Small intestine (tissue), 7 donors: ENCODE results near the gene FAM43A. TPM values are rescaled to one million over a fixed set of nuclear protein-coding genes. Genes with fewer than 3 reads are reported as not detected.

Experiments used
- DNase-seq, 2 donors: peaks; one replicate each; pipeline versions ENCODE4 v3.0.0 to v3.0.0-alpha.2; 2013
- FAIRE-seq: peaks from 2 replicates; lab custom pipeline; 2012; peaks lifted over from hg19 to GRCh38; lab: Jason Lieb, UNC
- H3K27ac ChIP-seq, 3 donors: one replicate each; pipeline ENCODE4 v1.5.1; 2013; ENCODE audit warnings: low read length in 2 of 3, mild to moderate bottlenecking in 2 of 3, control low read depth in 1 of 3, inconsistent platforms in 1 of 3, low read depth in 1 of 3, moderate library complexity in 1 of 3
- H3K27me3 ChIP-seq, 3 donors: one replicate each; pipeline ENCODE4 v1.6.1; 2013; ENCODE audit warnings: low read length in 3 of 3, inconsistent platforms in 1 of 3; ENCODE audit not compliant: control insufficient read depth in 3 of 3, insufficient read depth in 3 of 3
- H3K36me3 ChIP-seq, 3 donors: one replicate each; pipeline ENCODE4 v1.6.1; 2013; ENCODE audit warnings: low read length in 3 of 3, inconsistent platforms in 1 of 3, low read depth in 1 of 3, mild to moderate bottlenecking in 1 of 3, moderate library complexity in 1 of 3; ENCODE audit not compliant: control insufficient read depth in 3 of 3, insufficient read depth in 2 of 3
- H3K4me1 ChIP-seq, 3 donors: one replicate each; pipeline ENCODE4 v1.6.1; 2013; ENCODE audit warnings: low read length in 2 of 3, inconsistent platforms in 1 of 3, low read depth in 1 of 3, mild to moderate bottlenecking in 1 of 3, moderate library complexity in 1 of 3; ENCODE audit not compliant: control insufficient read depth in 3 of 3, insufficient read depth in 2 of 3
- H3K4me3 ChIP-seq, 3 donors: one replicate each; pipeline ENCODE4 v1.5.1; 2013; ENCODE audit warnings: low read length in 3 of 3, control low read depth in 1 of 3, inconsistent platforms in 1 of 3, low read depth in 1 of 3, mild to moderate bottlenecking in 1 of 3, moderate library complexity in 1 of 3
- H3K9me3 ChIP-seq, 2 donors: one replicate each; pipeline ENCODE4 v1.6.1; 2013; ENCODE audit warnings: low read depth in 1 of 2, low read length in 1 of 2; ENCODE audit not compliant: control insufficient read depth in 2 of 2, insufficient read depth in 1 of 2
- WGBS, 3 donors: extraction: QIAGEN DNeasy Blood & Tissue Kit; methylation state at CpG; one replicate each; pipeline ENCODE4 v1.1.7; 2013; 5-methylcytosine and 5-hydroxymethylcytosine counted together
- polyA plus RNA-seq, 4 donors: library from polyadenylated mRNA; stranded (reverse) in 3 of 4; unstranded in 1 of 4; fragments of 200-250 nt in 3 of 4; fragments of 120-200 nt in 1 of 4; gene quantifications; one replicate each; pipeline versions ENCODE4 v1.2.1 to v1.2.3, GENCODE V29; 2013
- donor health status: healthy with polysubstance abuse.
- donor health status: control.
- donor health status: control.
- donor health status: Bipolar disorder and iron deficiency.
- donor health status: healthy.

Gene FAM43A
- polyA plus RNA-seq, 4 donors, result 0.45 to 9.8 (median 2.1) TPM

DNA sequence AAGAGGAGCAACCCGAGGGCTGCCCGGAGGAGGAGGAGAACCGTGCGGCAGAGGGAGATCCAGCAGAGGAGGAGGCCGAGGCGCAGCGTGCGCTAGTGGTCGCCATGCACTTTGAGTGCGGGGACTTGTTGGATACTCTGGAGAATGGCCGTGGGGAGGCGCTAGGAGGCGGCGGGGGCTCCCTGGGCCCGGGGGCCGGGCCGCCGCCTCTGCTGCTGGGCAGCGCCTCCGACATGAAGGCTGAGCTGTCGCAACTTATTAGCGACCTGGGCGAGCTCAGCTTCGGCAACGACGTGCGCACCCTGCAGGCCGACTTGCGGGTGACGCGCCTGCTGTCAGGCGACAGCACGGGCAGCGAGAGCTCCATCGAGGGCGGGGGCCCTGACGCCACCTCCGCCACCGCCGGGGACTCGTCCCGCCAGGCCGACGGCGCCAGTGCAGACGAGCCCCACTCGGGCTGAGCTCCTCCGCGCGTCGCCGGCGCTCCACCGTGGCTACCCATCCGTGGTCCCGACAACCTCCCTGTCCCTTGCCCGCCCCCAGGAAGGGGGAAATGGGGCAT, 2.0 kb downstream of the FAM43A start:
- H3K4me3 ChIP-seq, result peak overlapping the region; percentile 54 to 62 (median 56)
- WGBS, 3 donors, result 1 to 3% (median 2%) methylated on average over 31 to 57 of the region's 57 CpGs
- FAIRE-seq, result no peak
- peak; percentile 64 to 82 for DNase-seq
- H3K27me3 ChIP-seq, result peaks cover 0 to 42% (median 4%) of the 10 kb centered on the region in 3 donors
- H3K27ac ChIP-seq, result peak overlapping the region in 2 of 3 donors; percentile 60 to 89
- no peaks in the 10 kb centered on the region for H3K9me3 ChIP-seq
- no peaks in the 10 kb centered on the region for H3K36me3 ChIP-seq
- H3K4me1 ChIP-seq, result peaks cover 3 to 38% (median 3%) of the 10 kb centered on the region in 3 donors

DNA sequence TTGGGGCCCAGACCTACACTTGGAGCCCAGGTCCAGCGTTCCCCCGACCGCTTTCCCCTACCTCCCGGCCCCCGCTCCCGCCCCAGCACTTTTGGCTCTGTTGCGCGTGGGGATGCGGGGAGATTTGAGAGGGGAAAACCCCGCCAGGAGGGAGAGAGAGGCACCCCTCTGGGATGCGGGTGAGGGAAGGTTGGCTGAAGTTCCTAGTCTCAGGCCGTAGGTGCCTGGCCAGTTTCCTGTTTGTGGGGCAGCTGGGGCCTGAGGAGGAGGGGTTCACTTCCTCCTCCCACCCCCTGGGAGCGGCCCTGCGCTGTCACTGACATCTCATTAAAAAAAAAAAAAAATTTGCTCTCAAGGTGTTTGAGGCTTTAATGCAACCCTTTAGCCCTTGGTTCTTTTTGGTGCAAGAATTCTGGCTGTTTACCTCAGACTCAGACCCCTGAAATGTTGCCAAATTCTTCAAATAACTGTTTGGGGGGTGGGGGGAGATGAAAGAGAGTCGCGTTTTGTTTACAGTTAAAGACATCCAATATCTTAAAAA, 2.6 kb downstream of the FAM43A start:
- Histone ChIP-seq H3K27ac (peak overlapping the region in 2 of 3 donors; percentile 60 to 89), H3K27me3 (peaks cover 0 to 42% (median 4%) of the 10 kb centered on the region in 3 donors), H3K36me3 (no peaks in the 10 kb centered on the region), H3K4me3 (peak overlapping the region; percentile 54 to 62 (median 56)), H3K9me3 (no peaks in the 10 kb centered on the region), H3K4me1 (peaks cover 3 to 34% (median 3%) of the 10 kb centered on the region in 3 donors)
- DNase-seq, result no peak
- WGBS, 3 donors, result 26 to 60% (median 44%) methylated on average over 16 of the region's 16 CpGs
- FAIRE-seq, result no peak

DNA sequence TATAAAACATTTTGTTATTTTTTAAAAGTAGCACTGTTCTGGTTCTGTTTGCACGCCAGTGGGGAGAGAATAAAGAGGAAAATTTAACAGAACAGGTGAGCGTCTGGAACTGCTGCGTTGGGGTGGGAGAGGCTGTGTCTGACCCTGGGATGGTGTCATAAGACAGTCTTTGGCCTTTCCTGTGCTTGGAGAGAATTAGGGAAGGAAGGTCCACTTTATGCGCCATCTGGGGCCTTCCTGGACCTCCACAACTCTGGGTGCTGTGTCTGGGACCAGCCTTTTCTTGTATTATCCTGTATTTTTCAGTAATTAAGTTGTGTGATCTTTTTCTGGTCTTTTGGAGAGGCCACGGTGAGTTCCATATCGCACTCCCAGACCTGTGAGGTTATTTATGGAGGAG, 3.3 kb downstream of the FAM43A start:
- Histone ChIP-seq H3K27ac (peak overlapping the region in 2 of 3 donors; percentile 6 to 15), H3K9me3 (no peaks in the 10 kb centered on the region), H3K4me1 (peaks cover 3 to 34% (median 3%) of the 10 kb centered on the region in 3 donors), H3K4me3 (no peak overlapping the region), H3K27me3 (peaks cover 0 to 42% (median 4%) of the 10 kb centered on the region in 3 donors), H3K36me3 (no peaks in the 10 kb centered on the region)
- DNase-seq (no peak), FAIRE-seq (no peak)
- WGBS, 3 donors, result 70 to 83% (median 78%) methylated on average over 6 of the region's 6 CpGs

DNA sequence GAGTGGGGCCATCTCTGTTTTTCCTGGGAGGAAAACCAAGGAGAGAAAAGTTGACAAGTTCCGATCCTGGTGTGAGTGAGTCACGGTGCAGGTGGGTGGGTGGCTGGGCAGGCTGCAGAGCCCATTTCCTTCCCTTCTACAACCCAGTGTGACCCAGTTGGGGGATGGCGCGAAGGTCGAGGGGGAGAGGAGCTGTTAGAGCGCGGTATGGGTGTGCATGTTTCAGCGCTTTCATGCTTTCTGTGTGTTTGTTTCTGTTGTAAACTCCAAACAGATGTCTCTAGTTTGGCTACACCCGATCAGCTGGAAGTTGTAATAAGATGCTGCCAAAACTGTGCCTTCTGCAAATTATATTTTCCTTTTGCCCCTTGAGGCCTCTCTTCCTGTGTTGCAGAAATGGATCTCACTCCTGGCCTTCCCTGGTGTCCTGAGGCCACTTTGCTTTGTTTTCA, 3.8 kb downstream of the FAM43A start:
- 36 to 77% (median 72%) methylated on average over 7 to 9 of the region's 9 CpGs for WGBS, 3 donors
- Histone ChIP-seq H3K4me3 (no peak overlapping the region), H3K27me3 (peaks cover 0 to 36% (median 4%) of the 10 kb centered on the region in 3 donors), H3K4me1 (peaks cover 3 to 34% (median 3%) of the 10 kb centered on the region in 3 donors), H3K9me3 (no peaks in the 10 kb centered on the region), H3K36me3 (no peaks in the 10 kb centered on the region), H3K27ac (peak overlapping the region in 2 of 3 donors; percentile 6 to 15)
- FAIRE-seq (no peak), DNase-seq (no peak)

DNA sequence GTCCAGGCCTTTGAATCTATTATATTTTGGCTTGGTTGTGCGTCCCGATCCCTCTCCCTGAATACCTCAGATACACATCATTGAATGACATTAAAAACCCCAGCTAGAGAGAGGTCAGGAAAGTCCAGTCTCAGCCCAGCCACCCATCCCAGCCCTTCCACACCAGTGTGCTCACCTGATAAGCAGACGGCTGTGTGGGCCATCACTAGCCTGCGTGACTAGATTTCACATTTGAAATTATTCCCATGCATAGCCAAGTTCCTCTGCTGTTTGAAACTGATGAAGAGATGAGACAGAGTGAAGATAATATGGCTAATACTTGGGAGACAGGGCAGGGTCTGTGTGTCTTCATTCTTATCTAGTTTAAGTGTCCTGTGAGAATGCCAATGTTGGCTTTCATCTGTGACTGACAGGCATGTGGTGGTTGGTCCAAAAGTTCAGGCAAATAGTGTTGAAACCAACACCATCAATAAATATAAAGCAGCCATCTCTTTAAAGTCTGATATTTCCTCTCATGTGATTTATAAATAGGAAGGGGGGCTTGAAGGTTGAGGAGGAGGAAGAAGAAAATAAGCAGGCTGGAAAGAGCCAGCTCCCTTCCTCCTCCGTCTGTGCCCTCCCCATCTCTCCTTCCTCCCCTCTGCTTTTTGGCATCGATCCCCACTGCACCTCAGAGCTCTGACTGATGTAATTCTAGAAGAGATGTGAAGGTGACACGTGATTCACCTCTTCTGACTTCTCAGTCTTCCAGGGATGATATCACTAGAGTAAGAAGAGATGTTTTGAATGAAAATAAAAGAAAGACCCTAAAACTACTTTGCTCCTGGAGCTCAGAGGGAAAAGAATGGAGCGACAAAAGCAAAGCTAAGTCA, 5.1 kb downstream of the FAM43A start:
- 77 to 88% (median 82%) methylated on average over 8 of the region's 8 CpGs for WGBS, 3 donors
- Histone ChIP-seq H3K27me3 (peaks cover 0 to 24% (median 4%) of the 10 kb centered on the region in 3 donors), H3K27ac (no peak overlapping the region), H3K4me3 (no peak overlapping the region), H3K9me3 (no peaks in the 10 kb centered on the region), H3K36me3 (no peaks in the 10 kb centered on the region), H3K4me1 (peaks cover 0 to 30% (median 3%) of the 10 kb centered on the region in 3 donors)
- FAIRE-seq (no peak), DNase-seq (no peak)

DNA sequence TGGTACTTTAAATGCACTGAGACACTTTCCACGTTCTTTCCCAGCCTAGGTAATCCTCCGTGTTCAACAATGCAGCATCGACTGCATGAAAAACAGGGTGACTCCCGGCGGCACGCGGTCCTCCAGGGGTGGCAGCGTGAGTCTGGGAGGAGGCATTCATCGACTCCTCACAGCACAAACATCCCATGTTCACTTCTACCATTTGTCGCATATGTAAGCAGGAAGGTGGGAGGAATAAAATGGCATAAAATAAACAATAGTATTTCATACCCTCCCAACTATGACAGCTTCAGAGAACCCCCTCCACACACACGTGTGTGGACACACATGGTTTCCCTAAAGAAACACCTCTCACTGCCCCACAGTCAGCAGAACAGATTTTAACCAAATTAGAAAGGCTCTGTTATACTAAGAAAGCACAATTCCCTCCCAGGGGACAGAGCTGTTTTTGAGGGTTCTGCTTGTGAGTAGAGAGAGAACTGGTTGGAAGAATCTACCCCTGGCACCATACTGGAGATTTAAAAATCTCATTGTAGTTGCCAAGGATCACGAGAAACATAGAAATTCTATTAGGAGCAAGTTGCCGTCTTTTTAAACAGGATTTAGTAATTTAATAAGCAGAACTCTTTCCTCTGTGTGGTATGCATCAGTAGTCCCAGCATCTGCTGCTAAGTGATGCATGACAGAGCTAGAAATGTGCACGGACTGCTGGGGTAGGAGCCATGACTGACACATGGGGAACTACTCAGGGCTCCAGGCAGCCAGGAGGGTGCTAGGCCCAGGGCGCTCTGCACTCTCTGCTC, 6.0 kb downstream of the FAM43A start:
- no peaks in the 10 kb centered on the region for H3K36me3 ChIP-seq
- FAIRE-seq, result no peak

DNA sequence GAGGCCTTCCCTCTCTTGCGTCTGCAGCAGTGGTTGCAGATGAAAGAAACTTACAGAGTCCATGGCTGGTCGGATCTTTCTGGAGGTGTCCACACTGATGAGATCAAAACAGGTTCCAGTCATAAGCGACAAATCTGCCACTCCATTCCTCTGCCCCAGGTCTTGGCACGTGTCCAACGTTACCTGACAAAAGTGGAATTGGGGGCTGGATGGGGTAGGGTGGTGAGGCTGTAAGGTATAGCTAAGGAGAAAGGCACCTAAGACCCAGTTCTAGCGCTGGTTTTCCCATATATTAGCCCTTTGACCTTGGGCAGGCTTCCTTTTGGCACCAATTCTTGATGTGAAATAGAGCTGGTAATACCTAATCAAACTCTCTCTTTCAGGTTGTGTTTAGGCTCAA, 11.0 kb downstream of the FAM43A start:
- DNase-seq, result no peak
- H3K4me1 ChIP-seq, result no peaks in the 10 kb centered on the region
- FAIRE-seq, result no peak
- no peaks in the 10 kb centered on the region for H3K36me3 ChIP-seq
- WGBS, 3 donors, result 43 to 80% (median 60%) methylated on average over 6 of the region's 6 CpGs
- H3K27me3 ChIP-seq, result no peaks in the 10 kb centered on the region
- no peak overlapping the region for H3K27ac ChIP-seq
- peaks cover 0 to 14% of the 10 kb centered on the region in 2 donors for H3K9me3 ChIP-seq
- no peak overlapping the region for H3K4me3 ChIP-seq

More for the DNA sequence above, 6.0 kb downstream of the FAM43A start:
- no peak for DNase-seq
- peaks cover 0 to 15% (median 4%) of the 10 kb centered on the region in 3 donors for H3K27me3 ChIP-seq
- 75 to 81% (median 78%) methylated on average over 15 of the region's 15 CpGs for WGBS, 3 donors
- no peaks in the 10 kb centered on the region for H3K9me3 ChIP-seq
- H3K27ac ChIP-seq, result no peak overlapping the region
- no peak overlapping the region for H3K4me3 ChIP-seq
- H3K4me1 ChIP-seq, result peaks cover 0 to 24% (median 3%) of the 10 kb centered on the region in 3 donors
